IPS-18c (cell line): Measurements from ENCODE around the gene SIGLEC7.

Source experiments
- H3K4me3 ChIP-seq: 2 replicates; pipeline ENCODE4 v1.7.0; 2013; ENCODE audit warnings: low read depth, mild to moderate bottlenecking, low read length, moderate library complexity; ENCODE audit not compliant: insufficient read depth
- H3K9me3 ChIP-seq: one replicate; pipeline ENCODE4 v1.6.1; 2013; ENCODE audit warnings: mild to moderate bottlenecking, low read length, moderate library complexity; ENCODE audit not compliant: control insufficient read depth, insufficient read depth

Gene SIGLEC7

DNA sequence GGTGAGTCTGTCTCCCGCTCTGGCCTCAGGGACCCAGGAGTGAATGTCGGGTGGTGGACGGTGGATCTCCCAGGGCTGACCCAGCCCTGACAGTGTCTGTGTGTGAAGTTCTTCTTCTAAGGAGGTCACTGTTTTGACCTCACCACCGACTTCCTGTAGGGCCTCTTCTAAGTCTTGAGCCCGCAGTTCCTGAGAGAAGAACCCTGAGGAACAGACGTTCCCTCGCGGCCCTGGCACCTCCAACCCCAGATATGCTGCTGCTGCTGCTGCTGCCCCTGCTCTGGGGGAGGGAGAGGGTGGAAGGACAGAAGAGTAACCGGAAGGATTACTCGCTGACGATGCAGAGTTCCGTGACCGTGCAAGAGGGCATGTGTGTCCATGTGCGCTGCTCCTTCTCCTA is at the start of gene SIGLEC7:
Gene SIGLEC7, plus strand, starts transcription at position 183 of the 400 bp plus-strand sequence. Its CDS starts 69 bp downstream, at position 252.
- Histone ChIP-seq H3K4me3 (no peak within 1 kb of the TSS), H3K9me3 (no peaks in the 10 kb centered on the region)

DNA sequence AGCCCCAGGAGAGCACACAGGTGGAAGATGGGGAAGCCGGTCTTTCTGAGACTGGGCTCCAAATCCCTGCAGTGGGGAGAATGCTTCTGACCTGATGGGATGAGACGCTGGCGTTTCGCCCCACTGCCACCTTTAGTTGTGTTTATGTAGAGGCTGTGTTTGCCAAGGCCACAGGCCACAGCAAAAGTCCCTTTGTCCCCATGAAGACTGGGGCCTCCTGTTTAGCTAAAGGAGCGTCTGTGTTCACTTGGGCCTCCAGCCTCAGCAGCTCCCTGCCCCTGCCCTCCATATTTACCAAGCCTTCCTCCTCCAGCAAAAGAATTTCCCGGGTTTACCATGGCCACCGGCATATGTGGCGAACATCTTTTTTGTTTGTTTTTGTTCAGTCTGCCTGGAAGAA is 49.0 kb upstream of the SIGLEC7 start:
- no peaks in the 10 kb centered on the region for H3K9me3 ChIP-seq
- H3K4me3 ChIP-seq: no peak overlapping the region

DNA sequence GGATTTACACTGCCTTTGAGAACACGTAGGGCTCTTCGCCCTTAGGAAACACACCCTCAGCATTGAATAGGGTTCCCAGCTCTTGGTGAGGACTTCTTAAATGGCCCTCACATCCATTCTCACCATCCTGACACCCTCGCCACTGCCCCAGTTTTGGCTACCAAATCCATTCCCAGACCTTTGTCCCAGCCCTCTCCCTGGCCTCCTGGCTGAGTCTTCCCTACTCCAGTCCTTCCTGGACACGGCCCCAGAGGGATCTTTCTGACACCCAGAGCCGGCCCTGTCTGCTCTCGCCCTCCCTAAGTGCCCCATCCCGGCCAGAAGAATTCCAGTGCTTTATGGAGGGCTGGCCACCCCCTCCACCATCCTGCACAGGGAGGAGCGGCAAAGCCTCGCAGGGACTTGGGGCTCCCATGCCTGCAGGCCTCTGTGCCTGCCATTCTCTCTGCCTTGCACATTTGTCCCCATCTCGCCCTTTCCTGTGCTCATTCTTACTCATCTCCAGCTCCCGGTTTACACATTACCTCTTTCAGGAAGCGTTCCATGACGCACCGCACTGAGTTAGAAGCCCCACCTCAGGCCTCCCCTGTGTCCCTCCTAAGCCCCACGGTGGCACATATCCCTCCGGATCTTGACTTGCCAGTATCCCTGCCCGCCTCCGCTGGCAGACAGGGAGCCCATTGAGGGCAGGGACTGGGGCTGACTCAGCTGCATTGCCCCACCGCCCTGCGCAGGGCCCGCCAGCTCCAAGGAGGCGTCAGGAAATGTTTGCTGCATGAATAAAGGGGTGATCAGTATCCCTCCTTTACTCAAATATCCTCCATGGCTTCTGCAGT is 48.4 kb upstream of the SIGLEC7 start:
- H3K4me3 ChIP-seq: no peak overlapping the region
- no peaks in the 10 kb centered on the region for H3K9me3 ChIP-seq

DNA sequence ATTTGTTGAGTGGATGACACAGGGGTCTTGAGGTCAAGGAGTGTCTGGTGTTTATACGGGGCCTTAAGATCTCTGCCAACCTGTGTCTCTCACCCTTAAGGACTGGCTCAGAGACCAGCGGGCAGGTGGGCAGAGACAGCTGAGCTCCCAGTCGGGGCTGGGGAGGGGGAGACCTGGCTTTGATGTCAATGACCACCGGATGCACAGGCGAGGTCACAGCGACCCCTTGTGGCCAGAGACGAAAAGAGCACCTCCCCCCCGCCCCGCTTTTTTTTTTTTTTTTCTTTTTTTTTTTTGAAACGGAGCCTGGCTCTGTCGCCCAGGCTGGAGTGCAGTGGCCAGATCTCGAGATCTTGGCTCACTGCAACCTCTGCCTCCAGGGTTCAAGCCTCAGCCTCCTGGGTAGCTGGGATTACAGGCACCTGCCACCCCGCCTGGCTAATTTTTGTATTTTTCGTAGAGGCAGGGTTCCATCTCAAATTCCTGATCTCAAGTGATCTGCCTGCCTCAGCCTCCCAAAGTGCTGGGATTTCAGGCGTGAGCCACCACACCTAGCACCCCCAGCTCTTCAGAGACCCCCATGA is 47.3 kb upstream of the SIGLEC7 start:
- no peaks in the 10 kb centered on the region for H3K9me3 ChIP-seq
- H3K4me3 ChIP-seq: no peak overlapping the region

DNA sequence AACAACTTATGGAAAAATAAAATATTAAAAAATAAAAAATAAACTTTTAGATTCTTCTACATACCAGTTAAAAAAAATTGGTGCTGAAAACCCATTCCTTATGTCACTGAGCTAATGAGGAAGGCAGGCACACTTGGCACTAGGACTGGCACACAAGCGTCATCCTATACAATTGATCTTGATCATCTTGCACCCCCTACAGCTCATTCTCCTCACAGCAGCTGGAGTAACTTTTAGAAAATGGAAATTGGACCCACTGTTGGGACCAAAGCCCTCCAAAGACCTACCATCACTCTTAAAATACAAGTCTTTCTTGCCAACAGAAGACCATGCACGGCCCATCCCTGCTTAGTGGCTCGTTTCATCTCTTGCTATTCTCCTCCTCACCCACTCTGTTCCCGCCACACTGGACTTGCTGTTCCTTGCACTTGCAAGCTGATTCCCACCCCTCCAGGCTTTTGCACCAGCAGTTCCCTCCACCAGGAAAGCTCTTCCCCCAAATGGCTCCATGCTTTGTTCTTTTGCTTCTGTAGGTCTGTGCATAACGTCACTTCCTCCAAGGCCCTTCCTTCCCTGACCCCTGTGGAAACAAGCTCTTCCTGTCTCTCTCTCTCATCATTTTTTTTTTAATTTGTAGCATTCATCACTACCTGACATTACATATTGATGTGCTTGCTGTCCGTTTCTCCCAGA is 45.5 kb upstream of the SIGLEC7 start:
- no peak overlapping the region for H3K4me3 ChIP-seq
- H3K9me3 ChIP-seq: no peaks in the 10 kb centered on the region

DNA sequence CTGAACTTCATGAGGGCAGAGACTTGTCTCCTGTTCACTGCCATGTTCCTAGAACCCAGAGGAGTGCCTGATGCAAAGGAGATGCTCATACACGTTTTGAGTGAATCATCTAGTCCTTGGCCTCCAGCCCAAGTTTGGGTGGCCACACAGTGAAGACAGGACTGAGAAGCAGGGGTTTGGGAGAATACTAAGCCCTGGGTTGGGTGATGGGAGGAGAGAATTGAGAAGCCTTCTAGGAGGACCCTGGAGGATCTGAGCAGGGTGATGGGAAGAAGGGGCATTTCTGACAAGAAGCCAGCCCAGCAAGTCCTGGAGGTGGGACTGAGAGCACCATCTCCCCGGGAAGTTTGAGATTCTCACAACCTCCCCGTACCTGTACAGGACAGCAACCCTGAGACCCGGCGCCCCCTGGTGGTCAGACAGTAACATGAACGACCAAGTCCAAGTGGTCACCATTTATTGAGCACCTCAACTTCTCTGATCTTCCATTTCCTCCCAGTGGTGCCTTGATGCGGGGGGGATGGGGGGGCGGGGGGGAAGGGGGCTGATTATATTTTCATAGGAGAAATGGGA is 44.8 kb upstream of the SIGLEC7 start:
- Histone ChIP-seq H3K4me3 (no peak overlapping the region), H3K9me3 (no peaks in the 10 kb centered on the region)

DNA sequence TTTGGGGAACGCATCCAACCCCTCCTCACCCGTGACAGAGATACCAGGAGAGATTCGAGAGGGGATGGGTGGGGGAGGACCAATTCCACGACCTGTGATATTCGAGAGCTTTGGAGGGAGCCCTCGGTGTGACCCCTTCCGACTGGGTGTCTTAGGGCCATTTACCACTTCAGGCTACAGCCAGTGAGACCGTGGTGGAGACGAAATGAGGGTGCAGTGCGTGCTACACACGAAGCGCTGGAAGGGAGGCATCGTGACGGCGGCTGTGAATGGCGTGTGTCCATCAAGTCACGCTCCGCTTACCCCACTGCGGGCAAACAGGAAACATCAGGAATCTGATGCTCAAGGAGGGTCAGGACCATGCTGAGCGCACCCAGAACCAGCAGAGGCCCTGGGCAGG is 44.3 kb upstream of the SIGLEC7 start:
- H3K4me3 ChIP-seq: no peak overlapping the region
- H3K9me3 ChIP-seq: no peaks in the 10 kb centered on the region

DNA sequence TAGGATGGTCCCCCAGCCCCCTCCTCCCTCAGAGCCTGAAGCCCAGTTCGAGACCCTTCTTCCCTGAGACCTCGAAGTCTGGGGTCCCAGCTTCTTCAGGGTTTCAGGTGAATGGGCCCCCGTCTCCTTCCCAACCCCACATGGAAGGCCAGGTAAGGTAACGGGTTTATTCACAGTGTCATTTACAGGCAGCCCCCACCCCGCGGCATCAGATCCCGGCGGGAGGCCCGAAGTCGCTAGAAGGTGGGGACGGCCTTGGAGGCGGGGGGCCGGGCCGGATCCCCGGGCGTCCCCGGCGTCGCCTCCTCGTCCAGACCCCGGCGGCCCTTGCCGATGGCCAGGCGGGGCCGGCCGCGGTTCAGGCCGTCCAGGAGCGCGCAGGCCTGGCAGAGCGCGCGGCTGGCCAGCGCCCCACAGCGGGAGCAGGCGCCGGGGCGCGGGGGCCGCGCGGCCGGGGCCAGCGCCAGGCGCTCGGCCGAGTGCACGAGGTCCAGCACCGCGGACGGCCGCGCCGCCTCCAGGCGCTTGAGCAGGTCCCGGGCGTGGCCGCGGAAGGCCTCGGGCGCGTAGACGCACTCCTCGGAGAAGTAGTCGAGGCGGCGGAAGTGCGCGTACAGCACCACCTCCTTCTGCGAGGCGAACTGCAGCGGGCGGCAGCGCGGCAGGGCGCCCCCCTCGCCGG is 43.6 kb upstream of the SIGLEC7 start:
- H3K9me3 ChIP-seq: no peaks in the 10 kb centered on the region
- H3K4me3 ChIP-seq: no peak overlapping the region

DNA sequence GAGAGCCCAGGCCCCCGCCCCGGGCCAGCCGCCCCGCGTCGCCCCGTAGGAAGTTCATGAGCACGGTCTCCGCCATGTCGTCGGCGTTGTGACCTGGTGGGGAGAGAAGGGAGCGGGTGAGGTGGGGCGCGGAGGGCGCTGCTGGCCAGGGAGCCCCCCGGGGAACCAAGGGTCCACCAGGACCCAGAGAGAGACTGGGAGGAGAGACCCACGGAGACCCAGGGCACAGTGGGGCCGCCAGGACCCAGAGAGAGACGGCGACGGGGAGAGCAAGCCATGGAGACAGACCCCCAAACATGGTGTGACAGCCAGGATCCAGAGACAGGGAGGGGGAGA is 43.1 kb upstream of the SIGLEC7 start:
- Histone ChIP-seq H3K4me3 (no peak overlapping the region), H3K9me3 (no peaks in the 10 kb centered on the region)

DNA sequence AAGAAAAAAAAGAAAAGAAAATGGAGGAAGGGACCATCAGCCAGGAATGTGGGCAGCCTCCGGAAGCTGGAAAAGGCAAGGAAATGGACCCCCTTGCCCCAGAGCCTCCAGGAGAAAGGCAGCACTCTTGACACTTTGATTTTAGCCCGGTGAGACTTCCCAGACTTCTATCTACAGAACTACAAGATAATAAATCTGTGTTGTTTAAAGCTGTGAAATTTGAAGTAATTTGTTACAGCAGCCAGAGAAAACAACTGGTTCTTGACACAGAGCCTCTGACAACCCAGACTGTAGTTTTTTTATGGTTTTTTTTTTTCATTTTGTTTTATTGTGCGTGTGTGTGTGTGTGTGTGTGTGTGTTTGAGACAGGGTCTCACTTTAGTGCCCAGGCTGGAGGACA is 41.5 kb upstream of the SIGLEC7 start:
- Histone ChIP-seq H3K9me3 (no peaks in the 10 kb centered on the region), H3K4me3 (no peak overlapping the region)

DNA sequence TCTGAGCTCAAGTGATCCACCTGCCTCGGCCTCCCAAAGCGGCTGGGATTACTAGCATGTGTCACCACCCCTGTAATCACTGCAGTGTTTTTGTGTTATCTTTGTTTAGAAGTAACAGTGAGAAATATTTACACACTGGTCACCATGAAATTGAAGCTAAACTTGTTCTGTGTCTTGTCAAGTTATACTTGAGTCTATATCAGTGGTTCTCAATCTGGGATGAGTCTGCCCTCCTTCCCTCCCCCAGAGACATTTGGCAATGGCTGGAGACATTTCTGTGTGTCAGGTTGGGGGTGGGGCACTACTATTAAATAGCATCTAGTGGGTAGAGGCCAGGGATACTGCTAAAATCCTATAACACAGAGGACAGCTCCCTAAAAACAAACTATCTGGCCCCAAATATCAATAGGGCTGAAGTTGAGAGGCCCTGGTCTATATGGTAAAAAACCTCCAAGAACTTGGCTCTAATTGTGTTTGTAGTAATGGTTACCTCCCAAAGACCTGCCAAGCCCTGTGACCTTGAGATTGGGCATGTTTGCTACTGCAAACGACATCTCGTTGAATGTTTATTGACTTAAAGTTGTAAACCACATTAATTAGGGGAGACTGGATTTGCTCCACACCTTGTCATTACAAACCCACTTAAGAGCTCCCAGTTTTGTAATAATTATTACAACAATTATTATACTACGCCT is 40.8 kb upstream of the SIGLEC7 start:
- Histone ChIP-seq H3K9me3 (no peaks in the 10 kb centered on the region), H3K4me3 (no peak overlapping the region)

DNA sequence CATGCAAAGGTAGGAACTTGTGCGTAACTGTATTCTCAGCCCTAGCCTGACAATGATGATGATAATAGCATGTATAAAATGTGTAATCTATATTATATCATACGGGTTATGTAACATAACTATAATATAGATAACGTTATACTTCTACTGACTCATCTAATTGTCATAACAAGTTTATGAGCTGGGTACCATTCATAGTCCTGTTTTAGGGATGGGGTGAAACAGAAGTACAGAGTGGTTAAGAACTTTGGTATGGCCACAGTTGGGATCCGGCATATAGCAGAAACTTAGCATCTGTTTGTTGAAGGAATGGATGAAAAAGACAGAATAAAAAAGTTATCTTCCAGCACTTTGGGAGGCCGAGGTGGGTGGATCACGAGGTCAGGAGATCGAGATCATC is 39.1 kb upstream of the SIGLEC7 start:
- no peaks in the 10 kb centered on the region for H3K9me3 ChIP-seq

DNA sequence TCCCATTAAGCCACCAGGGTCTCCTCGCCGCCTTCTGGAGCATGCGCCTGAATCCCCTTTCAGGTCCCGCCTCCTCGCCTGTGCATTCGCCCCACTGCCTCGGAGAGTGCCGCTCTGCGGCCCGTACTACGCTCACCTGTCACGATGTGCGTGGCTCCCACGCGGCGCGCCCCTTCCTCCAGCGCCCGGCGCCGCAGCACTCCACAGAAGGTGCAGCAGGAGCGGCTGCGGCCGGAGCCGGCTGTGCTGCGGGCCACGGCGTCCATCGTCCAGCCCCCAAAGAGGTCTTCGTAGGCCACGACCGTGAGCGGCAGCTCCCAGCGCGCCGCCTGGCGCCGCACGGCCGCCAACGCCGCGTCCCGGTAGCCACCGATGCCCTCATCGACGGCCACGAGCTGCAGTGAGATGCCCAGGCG is 38.2 kb upstream of the SIGLEC7 start:
- H3K9me3 ChIP-seq: no peaks in the 10 kb centered on the region
- no peak overlapping the region for H3K4me3 ChIP-seq

More for the DNA sequence above, 39.1 kb upstream of the SIGLEC7 start:
- no peak overlapping the region for H3K4me3 ChIP-seq

DNA sequence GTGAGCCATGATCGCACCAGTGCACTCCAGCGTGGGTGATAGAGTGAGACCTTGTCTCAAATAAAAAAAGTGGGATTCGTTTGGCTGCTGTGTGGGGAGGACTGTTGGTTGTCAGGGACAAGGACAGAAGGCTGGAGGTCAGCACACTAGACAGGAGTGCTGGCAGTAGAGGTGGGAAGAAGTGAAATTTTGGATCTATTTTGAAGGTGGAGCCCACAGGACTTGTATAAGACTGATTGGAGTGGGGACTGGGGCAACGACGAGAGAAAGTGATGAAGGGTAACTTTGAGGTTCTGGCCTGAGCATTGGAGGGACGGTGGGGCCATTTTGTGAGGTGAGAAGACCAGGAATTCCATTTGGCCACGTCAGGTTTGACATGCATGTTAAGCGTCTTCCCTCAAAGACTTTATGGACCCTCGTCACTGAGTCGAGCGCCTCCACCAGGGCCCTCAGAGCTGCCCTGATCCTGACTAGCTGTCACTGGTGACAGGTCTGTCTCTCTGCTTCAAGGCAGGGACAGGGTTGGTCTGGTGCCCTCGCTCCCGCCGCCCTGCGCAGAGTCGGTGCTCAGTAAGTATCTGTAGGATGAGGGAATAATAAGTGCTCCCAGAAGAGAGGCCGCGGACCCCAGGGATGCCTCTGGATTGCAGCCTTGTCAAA is 34.6 kb upstream of the SIGLEC7 start:
- H3K4me3 ChIP-seq: peak overlapping the region; percentile 86
- no peaks in the 10 kb centered on the region for H3K9me3 ChIP-seq

DNA sequence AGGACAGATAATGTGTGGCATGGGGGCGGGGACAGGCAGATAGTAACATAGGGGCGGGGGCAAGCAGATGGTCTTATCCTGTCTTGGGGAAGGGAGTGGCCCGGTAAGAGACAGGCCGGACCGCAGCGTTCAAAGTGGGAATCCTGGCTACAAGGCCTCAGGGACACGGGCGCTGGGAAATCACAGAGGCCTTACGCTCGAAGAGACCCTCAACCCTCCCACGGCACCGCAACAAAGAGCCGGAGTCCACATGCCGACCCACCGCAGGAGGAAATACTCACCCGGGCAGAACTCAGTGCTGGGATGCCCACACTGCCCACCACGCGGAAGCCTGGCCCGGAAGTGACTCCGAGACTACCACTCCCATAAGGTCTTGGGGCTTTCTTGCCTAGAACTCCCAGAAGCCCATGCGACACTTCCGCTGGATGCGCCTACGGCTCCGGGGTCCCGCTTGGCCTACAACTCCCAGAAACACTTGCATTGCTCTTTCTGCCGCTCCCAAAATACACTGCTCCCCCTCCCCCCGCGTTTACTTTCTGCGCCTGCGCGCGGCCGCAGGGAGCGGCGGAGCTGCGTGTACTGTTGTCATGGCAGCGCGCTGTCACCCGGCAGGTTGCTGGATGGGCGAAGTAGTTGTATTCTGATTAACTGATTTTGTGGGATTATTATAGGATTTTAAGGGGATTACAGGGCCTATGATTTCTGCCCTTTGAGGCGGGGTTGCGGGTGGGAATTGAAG is 33.9 kb upstream of the SIGLEC7 start, which contains the start of gene CTU1:
Gene CTU1, minus strand, starts transcription at position 344 of the 739 bp plus-strand sequence. CDS start 3,840 bp downstream, outside the sequence.
- Histone ChIP-seq H3K9me3 (no peaks in the 10 kb centered on the region), H3K4me3 (peak within 1 kb of the TSS; percentile 86)

DNA sequence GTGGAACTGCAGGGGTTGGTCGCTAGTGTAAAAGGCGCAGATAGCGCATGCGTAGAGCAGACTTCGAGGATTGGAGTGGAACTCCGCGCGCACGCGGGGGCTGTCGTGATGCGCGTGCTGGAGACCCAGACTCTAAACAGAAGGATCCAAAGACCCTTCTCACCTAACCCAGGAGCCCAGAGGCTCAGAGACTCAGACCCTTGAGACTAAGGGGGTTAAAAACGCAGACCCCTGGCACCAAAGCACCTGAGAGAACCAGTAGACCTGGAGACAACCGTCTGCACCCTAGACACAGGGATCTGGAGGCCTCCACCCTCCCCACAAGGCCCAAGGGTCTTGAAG is 33.3 kb upstream of the SIGLEC7 start:
- H3K9me3 ChIP-seq: no peaks in the 10 kb centered on the region
- peak overlapping the region; percentile 86 for H3K4me3 ChIP-seq
